ENCODE data around the gene BBIP1. TPM values are rescaled to one million over a fixed set of nuclear protein-coding genes. Genes with fewer than 3 reads are reported as not detected.

The BBIP1 gene
- total and polyA plus RNA-seq, 2 donors from 2014 or later: 34.8 to 36.1 TPM

DNA sequence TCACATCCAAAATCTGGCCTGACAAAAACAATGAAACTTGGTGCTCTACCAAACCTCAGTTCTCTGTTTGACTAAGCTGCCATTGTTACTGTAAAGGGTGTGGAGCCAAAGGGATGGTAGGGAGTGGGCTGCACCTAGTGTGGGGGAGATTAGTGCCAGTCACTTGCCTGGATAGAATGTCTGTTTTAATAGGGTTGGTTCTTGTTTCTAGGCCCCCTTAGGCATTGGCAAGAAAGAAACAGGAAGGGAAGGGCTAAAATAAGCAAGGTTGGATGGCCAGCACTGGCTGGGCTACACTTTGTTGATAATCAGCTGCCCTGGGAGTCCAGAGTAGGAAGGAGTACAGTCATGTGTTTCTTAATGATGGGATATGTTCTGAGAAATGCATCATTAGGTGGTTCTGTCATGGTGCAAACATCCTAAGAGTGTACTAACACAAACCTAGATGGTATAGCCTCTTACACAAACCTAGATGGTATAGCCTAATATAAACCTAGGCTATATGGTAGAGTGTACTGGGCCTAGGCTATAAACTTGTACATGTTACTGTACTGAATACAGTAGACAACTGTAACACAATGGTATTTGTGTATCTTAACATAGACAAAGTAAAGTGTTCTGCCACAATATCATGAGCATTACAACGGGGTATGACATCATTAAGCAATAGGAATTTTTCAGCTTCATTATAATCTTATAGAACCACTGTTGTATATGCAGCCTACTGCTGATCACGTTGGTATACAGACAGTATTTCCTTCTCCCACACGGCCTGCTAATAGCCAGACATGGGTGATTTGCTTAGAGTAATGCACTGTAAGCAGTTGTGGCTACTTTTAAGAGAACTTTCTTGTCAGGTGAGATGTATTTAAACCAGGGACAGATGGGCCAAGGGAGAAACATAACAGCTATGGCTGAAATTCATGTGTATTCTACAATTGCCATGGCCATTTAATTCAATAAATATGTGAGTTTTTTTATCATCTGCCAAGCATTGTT is 15.4 kb downstream of the BBIP1 start:
- no peak for FAIRE-seq

DNA sequence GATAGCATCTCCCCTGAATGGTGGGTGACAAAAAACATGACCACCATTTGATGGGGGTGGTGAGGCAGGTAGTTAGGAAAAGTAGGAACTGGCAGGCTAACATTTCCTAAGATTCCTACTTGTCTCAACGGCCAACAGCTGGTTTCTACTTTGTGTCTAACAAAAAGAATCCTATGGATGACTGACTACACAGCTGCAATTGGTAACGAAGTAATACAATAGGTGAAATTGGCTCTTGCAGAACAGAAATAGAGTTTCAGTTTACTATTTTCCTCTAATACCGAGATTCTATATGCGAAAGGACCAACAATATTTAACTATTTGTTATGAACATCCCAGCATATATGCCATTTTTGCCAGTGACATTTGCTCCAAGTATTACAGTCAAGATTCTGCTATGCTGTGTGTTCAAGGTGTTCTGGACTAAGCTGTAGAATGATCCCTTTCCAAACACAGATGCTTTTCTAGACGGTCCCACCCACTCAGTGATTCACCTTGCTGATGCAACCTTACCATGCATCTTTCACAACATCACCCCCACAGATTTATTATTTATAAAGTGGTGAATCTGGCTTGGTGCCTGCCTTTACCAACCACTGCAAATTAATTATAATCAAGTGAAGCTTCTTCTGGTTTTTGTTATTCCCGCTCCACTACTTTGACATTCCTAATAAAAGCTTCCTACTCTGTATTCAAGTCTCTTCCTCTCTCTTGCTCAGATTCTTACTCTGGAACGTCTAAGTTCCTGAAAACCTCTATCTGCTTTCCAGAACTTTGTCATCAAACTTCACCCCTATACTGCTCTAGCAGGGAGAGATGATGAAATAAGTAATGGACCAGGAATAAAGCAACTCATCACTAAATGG is 16.8 kb downstream of the BBIP1 start:
- no peak overlapping the region for H3K9ac ChIP-seq (ENCODE audit: low read length in 3 of 3)
- H3K27ac ChIP-seq (ENCODE audit: low read depth in 2 of 2, low read length in 2 of 2): no peak overlapping the region
- H3K9me3 ChIP-seq (ENCODE audit: control insufficient read depth in 2 of 3, insufficient read depth in 1 of 3, low read length in 3 of 3): no peaks in the 10 kb centered on the region
- H3K36me3 ChIP-seq (ENCODE audit: control insufficient read depth in 2 of 3, insufficient read depth in 3 of 3, low read length in 3 of 3): peaks cover 0 to 5% (median under 1%) of the 10 kb centered on the region in 3 donors
- intact Hi-C loops (cut with DNase I): no loop called here
- TF ChIP-seq, protein P1, sequence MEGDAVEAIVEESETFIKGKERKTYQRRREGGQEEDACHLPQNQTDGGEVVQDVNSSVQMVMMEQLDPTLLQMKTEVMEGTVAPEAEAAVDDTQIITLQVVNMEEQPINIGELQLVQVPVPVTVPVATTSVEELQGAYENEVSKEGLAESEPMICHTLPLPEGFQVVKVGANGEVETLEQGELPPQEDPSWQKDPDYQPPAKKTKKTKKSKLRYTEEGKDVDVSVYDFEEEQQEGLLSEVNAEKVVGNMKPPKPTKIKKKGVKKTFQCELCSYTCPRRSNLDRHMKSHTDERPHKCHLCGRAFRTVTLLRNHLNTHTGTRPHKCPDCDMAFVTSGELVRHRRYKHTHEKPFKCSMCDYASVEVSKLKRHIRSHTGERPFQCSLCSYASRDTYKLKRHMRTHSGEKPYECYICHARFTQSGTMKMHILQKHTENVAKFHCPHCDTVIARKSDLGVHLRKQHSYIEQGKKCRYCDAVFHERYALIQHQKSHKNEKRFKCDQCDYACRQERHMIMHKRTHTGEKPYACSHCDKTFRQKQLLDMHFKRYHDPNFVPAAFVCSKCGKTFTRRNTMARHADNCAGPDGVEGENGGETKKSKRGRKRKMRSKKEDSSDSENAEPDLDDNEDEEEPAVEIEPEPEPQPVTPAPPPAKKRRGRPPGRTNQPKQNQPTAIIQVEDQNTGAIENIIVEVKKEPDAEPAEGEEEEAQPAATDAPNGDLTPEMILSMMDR (IDR thresholded peaks at IDR 0.05; ENCODE audit: borderline replicate concordance, extremely low read depth, insufficient read depth): no peak
- FAIRE-seq (no peak), DNase-seq (no peak)
- no peaks in the 10 kb centered on the region for H3K4me1 ChIP-seq (ENCODE audit: control insufficient read depth in 2 of 3, insufficient read depth in 2 of 3, low read depth in 1 of 3, low read length in 3 of 3)
- H3K27me3 ChIP-seq (ENCODE audit: control insufficient read depth, insufficient read depth, low read length): no peaks in the 10 kb centered on the region
- H3K4me3 ChIP-seq (ENCODE audit: low read length in 3 of 3): no peak overlapping the region

More for the DNA sequence above, 15.4 kb downstream of the BBIP1 start:
- H3K27me3 ChIP-seq (ENCODE audit: control insufficient read depth, insufficient read depth, low read length): no peaks in the 10 kb centered on the region
- H3K36me3 ChIP-seq (ENCODE audit: control insufficient read depth in 2 of 3, insufficient read depth in 3 of 3, low read length in 3 of 3): peaks cover 0 to 3% (median 0%) of the 10 kb centered on the region in 3 donors
- no peaks in the 10 kb centered on the region for H3K9me3 ChIP-seq (ENCODE audit: control insufficient read depth in 2 of 3, insufficient read depth in 1 of 3, low read length in 3 of 3)
- H3K9ac ChIP-seq (ENCODE audit: low read length in 3 of 3): no peak overlapping the region
- TF ChIP-seq, protein P1 (IDR thresholded peaks at IDR 0.05; ENCODE audit: borderline replicate concordance, extremely low read depth, insufficient read depth): no peak
- H3K4me1 ChIP-seq (ENCODE audit: control insufficient read depth in 2 of 3, insufficient read depth in 2 of 3, low read depth in 1 of 3, low read length in 3 of 3): no peaks in the 10 kb centered on the region
- no peak for DNase-seq
- no peak overlapping the region for H3K27ac ChIP-seq (ENCODE audit: low read depth in 2 of 2, low read length in 2 of 2)
- H3K4me3 ChIP-seq (ENCODE audit: low read length in 3 of 3): no peak overlapping the region
- intact Hi-C loops (cut with DNase I): no loop called here

- Histone ChIP-seq H3K9ac (ENCODE audit: low read length in 3 of 3) (no peak overlapping the region), H3K27ac (ENCODE audit: low read depth in 2 of 2, low read length in 2 of 2) (no peak overlapping the region), H3K27me3 (ENCODE audit: control insufficient read depth, insufficient read depth, low read length) (no peaks in the 10 kb centered on the region), H3K4me3 (ENCODE audit: low read length in 3 of 3) (no peak overlapping the region), H3K36me3 (ENCODE audit: control insufficient read depth in 2 of 3, insufficient read depth in 3 of 3, low read length in 3 of 3) (peaks cover 4 to 5% (median 5%) of the 10 kb centered on the region in 3 donors), H3K4me1 (ENCODE audit: control insufficient read depth in 2 of 3, insufficient read depth in 2 of 3, low read depth in 1 of 3, low read length in 3 of 3) (no peaks in the 10 kb centered on the region), H3K9me3 (ENCODE audit: control insufficient read depth in 2 of 3, insufficient read depth in 1 of 3, low read length in 3 of 3) (no peaks in the 10 kb centered on the region)
- no peak for DNase-seq
- intact Hi-C loops (cut with DNase I): no loop called here
- FAIRE-seq: no peak
- TF ChIP-seq, protein P1 (IDR thresholded peaks at IDR 0.05; ENCODE audit: borderline replicate concordance, extremely low read depth, insufficient read depth): no peak
Observed at GRCh38 chr10:110900983-110901382, 18.0 kb downstream of the BBIP1 start.

Measured in kidney (tissue), 14 donors.